Caco-2 (cell line): ENCODE results near the gene CLEC18A. TPM values are rescaled to one million over a fixed set of nuclear protein-coding genes. Genes with fewer than 3 reads are reported as not detected.

ENCODE experiments used
- BruUV-seq: library from RNA; stranded (reverse); fragments of 400-500 nt; replicated peaks from 2 replicates; lab custom pipeline; 2021; lab: Mats Ljungman, UMichigan
- CTCF ChIA-PET: fragments of 300-600 bp; sonication (Branson Sonifier 250); formaldehyde crosslinking; loops from one replicate; lab custom pipeline; 2022; ENCODE audit warnings: antibody characterized with exemption; lab: Charles Lee
- POLR2A ChIA-PET: fragments of 300-600 bp; sonication (Branson Sonifier 250); formaldehyde crosslinking; loops from one replicate; lab custom pipeline; 2022; ENCODE audit warnings: antibody characterized with exemption; lab: Charles Lee
- DNase-seq, 2 experiments: peaks; one replicate each; pipeline versions ENCODE4 v3.0.0 to v3.0.0-alpha.2; 2020 to 2022
- H3K27me3 ChIP-seq: replicated peaks from 2 replicates; pipeline ENCODE4 v1.6.0; 2011; ENCODE audit warnings: low read length; ENCODE audit not compliant: control insufficient read depth, insufficient read depth
- H3K36me3 ChIP-seq: 2 replicates; pipeline ENCODE4 v1.5.1; 2011; ENCODE audit warnings: low read length; ENCODE audit not compliant: control insufficient read depth, insufficient read depth
- H3K4me1 ChIP-seq: fragments of 250-450 bp; sonication (Bioruptor Pico); 2 replicates; pipeline ENCODE4 v1.5.1; 2020; ENCODE audit warnings: mild to moderate bottlenecking
- H3K4me3 ChIP-seq: 2 replicates; pipeline ENCODE4 v1.5.1; 2011; ENCODE audit warnings: low read depth, mild to moderate bottlenecking, control low read depth, low read length
- H3K9me3 ChIP-seq: fragments of 250-450 bp; sonication (Bioruptor Pico); 2 replicates; pipeline ENCODE4 v1.5.1; 2020; ENCODE audit warnings: mild to moderate bottlenecking, moderate library complexity
- H3K27ac Mint-ChIP-seq: one replicate; pipeline ENCODE4 v1.8.0; 2022; ENCODE audit warnings: mixed read lengths; ENCODE audit not compliant: unreplicated experiment
- H3K27me3 Mint-ChIP-seq: one replicate; pipeline ENCODE4 v1.8.0; 2022; ENCODE audit warnings: mixed read lengths; ENCODE audit not compliant: insufficient read depth, unreplicated experiment
- H3K36me3 Mint-ChIP-seq: one replicate; pipeline ENCODE4 v1.8.0; 2022; ENCODE audit warnings: mild to moderate bottlenecking, mixed read lengths; ENCODE audit not compliant: insufficient read depth, unreplicated experiment
- H3K4me1 Mint-ChIP-seq: one replicate; pipeline ENCODE4 v1.8.0; 2022; ENCODE audit warnings: low read depth, mixed read lengths; ENCODE audit not compliant: unreplicated experiment
- H3K4me3 Mint-ChIP-seq: one replicate; pipeline ENCODE4 v1.8.0; 2022; ENCODE audit warnings: mild to moderate bottlenecking, moderate library complexity, mixed read lengths; ENCODE audit not compliant: unreplicated experiment
- H3K9me3 Mint-ChIP-seq: one replicate; pipeline ENCODE4 v1.8.0; 2022; ENCODE audit warnings: mixed read lengths; ENCODE audit not compliant: unreplicated experiment
- CTCF ChIP-seq, 2 experiments: fragments of 200-600 bp in 1 of 2; IDR thresholded peaks; 1 replicate in 1 of 2; 2 replicates in 1 of 2; pipeline versions ENCODE4 v1.5.1 to v1.8.0; 2011 to 2022; ENCODE audit warnings: antibody characterized with exemption in 1 of 2, control low read depth in 1 of 2, inconsistent platforms in 1 of 2, low read depth in 1 of 2, low read length in 1 of 2, mild to moderate bottlenecking in 1 of 2, moderate library complexity in 1 of 2; ENCODE audit not compliant: insufficient read depth in 1 of 2, severe bottlenecking in 1 of 2, unreplicated experiment in 1 of 2
- intact Hi-C: fragments of 100-400 bp; cut with micrococcal nuclease; formaldehyde crosslinking; loops from one replicate; pipeline ENCODE4 v1.10.0; 2022; ENCODE audit not compliant: unreplicated experiment
- total RNA-seq: library from RNA; stranded (reverse); gene quantifications from 2 replicates; pipeline ENCODE4 v1.2.3, GENCODE V29; 2022

Gene CLEC18A
- total RNA-seq, 1 experiment from 2014 or later = 1.3 TPM

GRCh38 chr16:69927056-69927757 is 23.9 kb upstream of the CLEC18A start:
- Histone ChIP-seq H3K9me3 (no peaks in the 10 kb centered on the region), H3K4me1 (no peaks in the 10 kb centered on the region), H3K27me3 (no peaks in the 10 kb centered on the region), H3K4me3 (no peak overlapping the region), H3K36me3 (no peaks in the 10 kb centered on the region)
- DNase-seq = no peak
- Mint-ChIP-seq H3K4me1 (no peaks in the 10 kb centered on the region), H3K27ac (no peak overlapping the region), H3K27me3 (no peaks in the 10 kb centered on the region), H3K36me3 (no peaks in the 10 kb centered on the region), H3K9me3 (no peaks in the 10 kb centered on the region), H3K4me3 (no peak overlapping the region)
- no TSS peak for BruUV-seq
- ChIA-PET CTCF (interaction anchor here (1.6 kb wide), 1 partner anchor 9 kb away, joined by 4 read pairs; no protein-coding TSS in a partner anchor), POLR2A (no interaction called here)
- intact Hi-C loops = no loop called here
- no peak for TF ChIP-seq CTCF (IDR thresholded peaks at IDR 0.05; ENCODE audit: insufficient read depth in 1 of 2, low read depth in 1 of 2, low read length in 1 of 2, severe bottlenecking in 1 of 2, unreplicated experiment in 1 of 2)

- POLR2A ChIA-PET = no interaction called here
- no TSS peak for BruUV-seq
Observed at GRCh38 chr16:69928856-69929400, 22.2 kb upstream of the CLEC18A start.

GRCh38 chr16:69929480-69929879 is 21.7 kb upstream of the CLEC18A start:
- no peaks in the 10 kb centered on the region for H3K4me1 ChIP-seq
- Mint-ChIP-seq H3K27me3 (no peaks in the 10 kb centered on the region), H3K4me1 (no peaks in the 10 kb centered on the region), H3K9me3 (no peaks in the 10 kb centered on the region), H3K36me3 (peaks cover under 1% of the 10 kb centered on the region), H3K4me3 (no peak overlapping the region), H3K27ac (no peak overlapping the region)
- ChIA-PET CTCF (interaction anchor here (1.2 to 1.5 kb wide), 8 partner anchors 12 to 533 kb away, joined by 3 to 22 read pairs (median 3); partner anchors contain the start of gene WWP2), POLR2A (no interaction called here)
- H3K4me3 ChIP-seq = no peak overlapping the region
- no peak for DNase-seq
- no peak for TF ChIP-seq CTCF (IDR thresholded peaks at IDR 0.05; ENCODE audit: insufficient read depth in 1 of 2, low read depth in 1 of 2, low read length in 1 of 2, severe bottlenecking in 1 of 2, unreplicated experiment in 1 of 2)
- H3K9me3 ChIP-seq = no peaks in the 10 kb centered on the region
- no peaks in the 10 kb centered on the region for H3K36me3 ChIP-seq
- BruUV-seq = no TSS peak
- intact Hi-C loops = no loop called here
- H3K27me3 ChIP-seq = no peaks in the 10 kb centered on the region

More at GRCh38 chr16:69928856-69929400, 22.2 kb upstream of the CLEC18A start:
- no peak overlapping the region for H3K4me3 ChIP-seq
- no peaks in the 10 kb centered on the region for H3K4me1 ChIP-seq
- TF ChIP-seq CTCF (IDR thresholded peaks at IDR 0.05; ENCODE audit: insufficient read depth in 1 of 2, low read depth in 1 of 2, low read length in 1 of 2, severe bottlenecking in 1 of 2, unreplicated experiment in 1 of 2) = no peak
- no peak for DNase-seq
- H3K9me3 ChIP-seq = no peaks in the 10 kb centered on the region
- CTCF ChIA-PET = no interaction called here
- peak overlapping the region; percentile 45 for H3K27ac Mint-ChIP-seq
- no peaks in the 10 kb centered on the region for H3K36me3 Mint-ChIP-seq
- intact Hi-C loops = no loop called here
- no peaks in the 10 kb centered on the region for H3K27me3 Mint-ChIP-seq
- H3K4me1 Mint-ChIP-seq = no peaks in the 10 kb centered on the region
- H3K27me3 ChIP-seq = no peaks in the 10 kb centered on the region
- no peaks in the 10 kb centered on the region for H3K36me3 ChIP-seq
- no peak overlapping the region for H3K4me3 Mint-ChIP-seq
- no peaks in the 10 kb centered on the region for H3K9me3 Mint-ChIP-seq
